AG08395 (cell line): ENCODE measurements around the gene TNIP3.
"Not testable (repeated sequence)": the region's sequence is repeated elsewhere in the genome, so short reads cannot be mapped to it uniquely, and the experiment has no call there.

ENCODE experiments used
- DNase-seq: peaks from one replicate; pipeline ENCODE4 v3.0.0; 2012; ENCODE audit warnings: mixed read lengths, low spot score

TNIP3 gene

DNA sequence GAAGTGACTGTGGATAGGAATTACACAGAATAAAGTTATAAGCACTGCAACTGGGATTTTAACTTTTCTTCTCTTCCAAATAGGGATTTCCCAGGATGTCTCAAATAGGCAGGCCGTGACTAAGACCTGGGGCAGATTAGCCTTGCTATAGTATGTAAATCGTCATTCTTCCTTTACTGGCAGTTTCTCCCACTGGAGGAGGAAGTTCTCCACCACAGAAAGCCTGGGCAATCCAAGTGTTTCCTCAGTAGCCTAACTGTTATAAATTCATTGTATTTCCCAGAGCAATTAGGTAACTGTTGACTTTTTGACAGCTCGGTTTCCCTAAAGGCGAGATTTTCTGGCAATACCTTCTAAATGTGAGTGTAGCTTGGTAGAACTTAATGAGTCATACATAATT lies at the start of gene TNIP3:
Gene TNIP3, minus strand, starts transcription at position 31 of the 400 bp plus-strand sequence. CDS start 196 bp downstream, outside the sequence.
- no peak for DNase-seq

DNA sequence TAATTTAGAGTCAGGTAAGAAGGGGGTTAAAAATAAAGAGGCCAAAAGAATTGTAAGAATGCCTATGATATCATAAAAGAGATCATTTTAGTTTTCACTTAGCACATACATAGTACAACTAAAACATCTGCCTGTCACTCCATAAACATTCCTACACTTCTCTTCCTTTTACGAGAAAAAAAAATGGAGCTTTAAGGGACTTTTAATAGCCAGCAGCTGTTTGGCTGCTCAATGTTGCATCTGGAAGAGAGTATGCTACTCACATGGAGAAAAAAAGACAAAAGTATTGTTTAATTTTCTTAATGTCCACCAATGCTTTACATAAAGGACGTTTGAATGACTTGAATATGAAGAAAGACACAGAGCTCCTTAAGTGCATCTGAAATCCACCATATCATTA lies 48.7 kb upstream of the TNIP3 start:
- DNase-seq = no peak

- DNase-seq = no peak
These were observed 45.0 kb upstream of the TNIP3 start for GRCh38 chr4:121209171-121209570.

- no peak for DNase-seq
These were observed 44.3 kb upstream of the TNIP3 start for GRCh38 chr4:121208244-121209007.

DNA sequence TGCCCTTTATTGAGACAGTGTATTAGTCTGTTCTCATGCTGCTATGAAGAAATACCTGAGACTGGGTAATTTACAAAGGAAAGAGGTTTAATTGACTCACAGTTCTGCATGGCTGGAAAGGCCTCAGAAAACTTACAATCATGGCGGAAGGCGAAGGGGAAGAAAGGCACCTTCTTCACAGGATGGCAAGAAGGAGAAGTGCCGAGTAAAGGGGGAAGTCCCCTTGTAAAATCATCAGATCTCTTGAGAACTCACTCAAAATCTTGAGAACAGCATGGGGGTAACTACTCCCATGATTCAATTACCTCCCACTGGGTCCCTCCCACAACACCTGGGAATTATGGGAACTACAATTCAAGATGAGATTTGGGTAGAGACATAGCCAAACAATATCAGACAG lies 41.7 kb upstream of the TNIP3 start:
- DNase-seq = not testable (repeated sequence)

DNA sequence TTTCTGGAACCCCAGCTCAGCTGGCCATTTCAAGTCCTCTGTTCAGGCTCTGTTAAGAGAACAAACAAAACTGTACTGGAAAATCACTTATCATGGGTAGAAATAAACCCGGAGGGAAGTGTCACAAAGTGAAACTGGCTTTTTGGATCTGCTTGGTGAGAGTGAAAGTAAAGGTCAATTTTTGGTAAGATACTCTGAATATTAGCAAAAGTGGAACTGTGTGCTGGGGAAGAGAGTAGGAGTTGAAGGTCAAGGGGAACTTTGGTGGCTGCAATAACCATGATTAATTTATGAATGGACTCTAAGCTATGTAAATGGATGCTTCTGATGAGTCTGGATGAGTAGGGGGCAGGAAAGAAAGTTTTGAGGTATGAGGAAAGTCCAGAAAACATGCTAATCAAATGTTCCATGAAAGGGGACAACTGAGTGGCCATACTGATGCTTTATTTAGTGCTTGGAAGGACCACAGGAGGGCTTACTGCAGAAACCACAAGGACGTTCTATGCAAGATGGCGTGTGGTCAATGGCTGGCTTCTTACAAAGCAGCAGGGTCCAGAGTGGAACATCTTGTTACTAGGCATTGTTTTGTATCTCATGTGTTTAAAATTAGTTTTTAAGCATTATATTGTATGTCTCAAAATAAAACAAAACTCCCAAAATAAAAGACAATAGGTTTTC lies 36.8 kb upstream of the TNIP3 start:
- no peak for DNase-seq

DNA sequence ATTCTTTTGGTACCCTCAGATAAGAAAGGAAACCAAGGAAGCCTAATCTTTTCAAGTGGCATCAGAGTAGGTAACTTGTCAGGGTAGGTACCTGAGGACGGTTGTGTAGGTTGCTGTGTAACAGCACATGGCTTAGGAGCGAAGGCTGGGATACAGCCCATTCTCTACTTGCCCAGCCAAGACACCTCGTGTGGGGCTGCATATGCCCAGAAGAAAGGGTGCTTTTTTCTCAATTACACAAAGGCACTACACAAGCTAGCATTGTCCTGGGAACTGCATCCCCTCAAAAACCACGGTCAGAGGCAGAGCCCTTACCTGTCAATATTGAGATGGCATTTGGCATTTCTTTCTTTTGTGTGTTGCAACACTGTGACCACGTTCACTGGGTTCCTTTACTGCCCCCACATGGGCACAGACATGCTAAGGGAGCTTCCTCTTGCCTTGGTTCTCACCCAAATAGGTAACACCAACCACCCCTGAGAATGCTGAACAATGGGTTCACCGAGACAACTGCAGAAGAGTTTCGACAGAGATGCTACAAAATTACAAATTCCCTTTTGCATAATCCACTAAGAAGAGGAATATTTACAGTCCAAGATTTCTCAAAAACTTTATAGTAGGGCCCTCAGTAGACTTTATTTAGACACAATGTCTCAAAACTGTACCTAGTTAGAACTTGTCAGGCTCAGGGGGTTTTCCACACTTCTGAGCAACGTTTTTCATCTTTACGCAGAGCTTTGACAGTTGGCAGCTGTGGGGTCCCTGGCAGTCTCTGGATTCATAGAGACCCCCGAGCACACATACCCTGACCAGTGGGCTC lies 35.8 kb upstream of the TNIP3 start:
- DNase-seq = no peak

DNA sequence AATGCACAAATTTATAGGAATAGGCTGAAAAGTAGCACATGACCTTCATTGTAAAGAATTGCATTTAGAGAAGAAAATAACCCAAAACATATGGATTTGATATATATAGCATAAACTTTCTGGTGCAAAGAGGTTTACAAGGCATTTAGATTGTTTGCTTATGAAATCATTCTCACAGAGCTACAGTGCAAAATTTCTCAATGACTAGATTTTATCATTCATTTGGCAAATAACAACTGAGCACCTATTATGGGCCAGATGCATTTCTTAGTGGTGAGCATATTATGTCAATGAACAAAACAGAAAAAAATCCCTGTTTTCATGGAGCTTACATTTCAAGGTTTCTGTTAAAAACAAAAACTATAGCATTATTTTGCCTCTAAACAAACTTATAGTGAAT lies 34.1 kb upstream of the TNIP3 start:
- DNase-seq = no peak

DNA sequence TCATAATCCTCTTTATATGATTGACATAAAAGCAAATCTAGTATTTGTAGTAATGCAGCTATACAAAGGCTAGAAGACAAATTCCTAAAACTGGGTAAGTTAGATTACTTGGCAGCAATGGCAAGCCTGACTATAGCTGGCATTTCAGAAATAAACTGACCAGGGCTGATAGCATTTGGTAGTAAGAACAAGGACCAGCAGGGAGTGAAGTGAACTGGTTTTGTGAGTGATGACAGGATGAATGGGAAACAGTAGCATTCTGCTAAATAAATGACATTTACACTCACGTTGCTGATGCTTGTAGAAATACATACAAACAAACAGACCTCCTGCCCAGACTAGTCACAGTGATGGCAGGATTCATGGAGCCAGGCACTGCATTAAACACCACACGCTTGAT lies 31.5 kb upstream of the TNIP3 start:
- DNase-seq = no peak

DNA sequence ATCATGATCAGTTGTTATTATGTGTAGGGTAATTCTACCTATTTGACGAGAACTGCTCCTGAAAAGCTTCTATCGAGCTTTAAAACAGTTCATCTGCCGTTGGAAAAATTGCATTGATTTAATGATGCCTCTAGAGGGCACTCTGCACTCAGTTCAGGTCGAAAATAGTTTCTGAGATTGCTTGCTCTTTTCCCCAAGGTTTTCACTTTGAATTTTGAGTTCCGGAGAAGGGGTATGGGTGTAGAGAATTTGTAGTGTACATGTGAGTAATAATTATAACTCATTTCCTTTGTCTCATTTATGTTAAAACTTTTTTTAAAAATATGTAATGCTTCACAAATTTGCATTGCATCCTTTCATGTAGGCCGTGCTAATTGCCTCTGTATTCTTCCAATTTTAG lies 28.4 kb upstream of the TNIP3 start:
- DNase-seq = peak; percentile 48

- no peak for DNase-seq
These were observed 27.9 kb upstream of the TNIP3 start for GRCh38 chr4:121192013-121192412.

DNA sequence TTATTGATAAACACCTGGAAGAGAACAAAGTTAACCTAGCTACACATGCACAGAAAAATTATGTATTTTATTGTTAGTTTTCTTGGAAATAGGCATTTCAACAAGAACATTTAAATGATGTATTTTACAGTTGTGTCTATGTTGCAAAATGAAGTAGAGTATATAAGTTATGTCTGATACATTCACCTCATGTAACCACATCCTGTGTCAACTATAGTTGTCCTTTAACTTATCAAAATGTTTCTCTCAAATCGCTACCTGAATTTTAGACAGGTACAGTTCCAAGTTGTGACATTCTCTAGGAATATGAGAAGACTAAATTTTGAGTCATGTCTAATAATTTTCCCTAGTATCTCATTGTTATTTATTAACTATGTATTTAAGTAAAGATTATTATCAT lies 27.2 kb upstream of the TNIP3 start:
- DNase-seq = no peak

- DNase-seq = no peak
These were observed 26.3 kb upstream of the TNIP3 start for GRCh38 chr4:121190389-121190788.

DNA sequence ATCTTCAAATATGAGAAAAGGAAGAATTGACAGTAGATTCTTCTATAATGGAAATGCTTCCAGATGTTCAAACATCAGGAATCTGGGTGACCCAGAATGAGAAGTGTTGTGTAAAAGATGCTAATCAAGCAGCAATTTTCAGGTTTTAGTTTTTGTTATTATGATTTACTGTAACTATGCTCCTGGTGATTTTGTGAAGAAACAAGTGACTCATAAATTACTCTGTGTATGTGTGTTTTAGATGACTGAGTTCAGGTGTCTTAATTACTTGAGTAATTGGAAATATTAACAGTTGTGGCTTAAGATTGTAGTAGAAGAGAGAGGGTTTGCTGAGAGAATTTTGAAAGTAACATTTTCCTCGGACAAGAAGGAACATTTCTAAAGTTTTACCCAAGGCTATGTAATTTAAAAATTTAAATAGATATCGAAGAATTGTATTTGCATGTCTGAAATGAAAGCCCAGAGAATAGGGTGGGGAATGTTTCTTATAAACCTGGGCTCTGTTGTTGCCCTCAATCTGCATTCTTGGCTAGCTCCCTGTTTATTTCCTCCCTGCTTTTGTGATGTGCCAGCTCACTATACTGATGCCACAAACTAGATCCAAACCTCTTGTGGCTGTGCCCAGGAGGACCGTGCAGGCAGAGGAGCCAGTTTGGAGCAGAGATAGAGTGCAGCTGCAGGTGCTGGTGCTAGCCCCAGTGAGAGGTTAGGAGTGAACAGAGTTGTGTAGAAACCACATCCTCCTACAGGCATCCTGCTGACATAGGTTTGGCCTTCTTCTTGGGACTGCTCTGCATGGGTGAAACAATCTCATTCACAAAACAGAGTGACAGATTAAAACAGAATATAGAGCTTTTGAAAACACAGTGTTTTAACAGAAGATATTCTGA lies 25.4 kb upstream of the TNIP3 start:
- DNase-seq = no peak

DNA sequence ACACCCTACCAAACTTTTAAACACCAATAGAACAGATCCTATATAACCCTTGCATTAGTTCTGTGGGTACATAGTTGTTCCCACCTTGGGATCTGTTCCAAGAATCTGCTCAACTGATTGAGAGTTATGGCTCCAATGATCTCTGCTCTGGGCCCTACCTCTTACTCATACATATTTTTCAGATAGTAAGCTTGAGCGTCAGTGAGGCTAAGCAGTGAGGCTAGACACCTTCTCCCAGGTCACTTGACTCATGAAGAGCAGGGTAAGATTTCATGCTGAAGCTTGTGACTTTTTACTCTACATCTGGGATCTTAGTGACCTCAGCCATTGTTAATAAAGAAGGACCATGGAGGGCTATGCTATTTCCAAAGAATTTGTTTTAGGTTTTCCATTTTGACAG lies 23.1 kb upstream of the TNIP3 start:
- DNase-seq = no peak

GRCh38 chr4:121185960-121186359 lies 21.8 kb upstream of the TNIP3 start:
- DNase-seq = no peak

- DNase-seq = no peak
These were observed 19.9 kb upstream of the TNIP3 start for GRCh38 chr4:121183989-121184388.

GRCh38 chr4:121183361-121183760 lies 19.2 kb upstream of the TNIP3 start:
- DNase-seq = no peak

DNA sequence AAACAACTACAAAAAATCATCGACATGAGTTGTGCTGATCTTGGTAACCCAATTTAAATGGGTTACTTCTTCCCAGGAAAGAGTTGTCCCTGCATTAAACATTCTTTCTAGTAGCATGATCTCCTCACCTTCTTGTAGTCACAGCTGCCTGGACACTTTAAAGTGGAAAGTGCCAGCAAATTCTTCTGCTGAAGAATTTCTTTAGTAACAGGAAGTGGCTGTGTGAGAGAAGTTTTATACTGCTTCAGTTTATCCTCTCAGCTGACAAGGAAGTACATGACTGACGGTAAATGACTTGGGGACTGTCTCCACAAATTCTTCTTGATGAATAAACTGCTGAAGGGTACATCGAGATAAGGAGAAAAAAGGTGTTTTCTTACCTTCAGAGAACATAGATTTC lies 18.2 kb upstream of the TNIP3 start:
- peak; percentile 35 for DNase-seq

DNA sequence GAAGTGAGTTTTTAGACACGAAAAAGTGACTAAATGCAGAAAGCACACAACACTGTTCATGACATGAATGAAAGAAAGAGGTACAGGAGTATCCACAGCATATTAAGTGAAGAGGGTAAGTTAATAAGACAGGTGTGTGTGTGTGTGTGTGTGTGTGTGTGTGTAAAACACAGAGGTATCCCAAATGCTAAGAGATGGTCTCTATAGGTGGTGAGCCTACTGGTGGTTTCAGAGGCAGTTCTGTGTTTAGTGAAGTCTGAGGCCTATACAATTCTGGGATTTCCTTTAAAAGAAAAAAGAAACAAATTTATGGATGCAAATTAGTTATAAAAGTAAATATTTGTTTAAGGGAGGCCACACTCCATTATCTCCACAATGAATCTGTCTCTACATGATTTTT lies 17.4 kb upstream of the TNIP3 start:
- DNase-seq = no peak

- DNase-seq = no peak
These were observed 16.4 kb upstream of the TNIP3 start for GRCh38 chr4:121180558-121180957.
